HG02678 (cell line): ENCODE results near the gene PCSK6.

Experiments
- ATAC-seq: cut with Tn5 transposase; IDR thresholded peaks from one replicate; pipeline ENCODE4 v1.9.1; 2021; ENCODE audit warnings: mild to moderate bottlenecking, moderate library complexity; ENCODE audit not compliant: unreplicated experiment

Gene PCSK6

DNA sequence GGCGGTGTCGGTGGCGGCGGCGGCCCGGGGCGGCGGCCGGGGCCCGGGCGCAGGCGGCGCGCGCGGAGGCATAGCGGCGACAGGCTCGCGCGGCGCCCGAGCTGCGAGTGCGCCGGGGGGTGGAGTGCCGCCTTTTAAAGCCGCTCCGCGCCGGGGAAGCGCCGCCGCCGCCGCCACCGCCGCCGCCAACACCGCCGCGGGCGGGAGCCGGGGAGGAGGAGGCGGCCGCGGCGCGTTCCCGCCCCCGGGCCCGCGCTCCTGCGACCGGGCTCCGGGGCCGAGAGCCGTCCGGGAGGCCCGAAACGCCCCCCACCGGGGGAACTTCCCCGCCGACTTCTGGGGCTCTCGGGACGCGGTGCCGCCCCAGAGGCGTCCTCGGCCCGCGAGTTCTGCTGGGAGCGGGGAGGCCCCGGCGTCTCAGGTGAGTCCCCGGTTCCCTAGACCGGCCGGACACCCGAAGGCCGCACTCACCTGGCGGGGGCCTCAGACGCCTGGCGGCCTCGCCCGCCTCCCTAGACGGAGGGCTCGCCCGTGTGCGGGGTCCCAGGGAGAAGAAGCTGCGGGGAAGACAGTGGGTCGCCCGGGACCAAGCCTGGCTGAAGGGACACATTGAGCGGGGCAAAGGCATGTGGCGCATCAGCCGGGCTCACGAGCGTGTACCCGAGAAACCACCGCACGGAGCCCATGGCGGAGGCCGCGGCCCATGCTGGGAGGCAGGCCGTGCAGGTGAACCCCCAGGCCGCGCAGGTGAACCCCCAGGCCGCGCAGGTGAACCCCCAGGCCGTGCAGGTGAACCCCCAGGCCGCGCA lies at the start of gene PCSK6:
Gene PCSK6 (minus strand): TSS at position 109 of the 809 bp plus-strand sequence. CDS start 37 bp downstream, at position 72.
- no peak for ATAC-seq

DNA sequence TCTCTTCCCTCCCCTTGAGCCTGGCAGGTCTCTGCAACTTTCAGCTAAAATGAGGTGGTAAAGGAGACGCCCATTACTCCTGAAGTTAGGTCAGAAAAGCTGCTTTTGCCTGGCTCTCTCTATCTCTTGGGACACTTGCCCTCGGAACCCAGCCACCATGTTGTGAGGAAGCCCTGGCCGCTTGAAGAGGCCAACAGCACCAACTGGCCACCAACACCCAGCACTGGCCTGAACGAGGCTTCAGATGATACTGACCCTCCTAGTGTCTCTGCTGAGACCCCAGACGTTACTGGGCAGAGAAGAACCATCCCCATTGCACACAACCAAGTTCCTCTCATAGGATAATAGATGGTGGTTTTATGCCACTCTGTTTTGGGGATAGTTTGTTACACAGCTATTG lies 49.5 kb upstream of the PCSK6 start:
- no peak for ATAC-seq

DNA sequence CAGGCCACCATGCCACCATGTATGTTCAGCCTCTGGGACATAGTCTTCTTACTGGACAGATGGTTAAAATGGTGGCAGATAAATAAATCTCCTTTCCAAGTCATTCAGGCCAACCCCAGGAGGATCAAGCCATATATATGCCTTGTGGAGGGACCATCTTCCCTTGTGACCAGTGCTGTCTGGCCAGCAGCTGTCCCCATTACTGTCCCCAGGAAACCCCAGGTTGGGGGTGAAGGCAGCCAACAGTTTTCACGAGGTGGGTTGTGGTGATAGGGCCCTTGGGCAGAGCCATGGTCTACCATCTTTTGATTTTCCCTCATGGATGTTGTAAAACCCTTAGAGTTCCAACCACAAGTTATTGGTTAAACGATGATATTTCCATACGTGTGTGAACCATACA lies 48.7 kb upstream of the PCSK6 start:
- ATAC-seq: no peak

DNA sequence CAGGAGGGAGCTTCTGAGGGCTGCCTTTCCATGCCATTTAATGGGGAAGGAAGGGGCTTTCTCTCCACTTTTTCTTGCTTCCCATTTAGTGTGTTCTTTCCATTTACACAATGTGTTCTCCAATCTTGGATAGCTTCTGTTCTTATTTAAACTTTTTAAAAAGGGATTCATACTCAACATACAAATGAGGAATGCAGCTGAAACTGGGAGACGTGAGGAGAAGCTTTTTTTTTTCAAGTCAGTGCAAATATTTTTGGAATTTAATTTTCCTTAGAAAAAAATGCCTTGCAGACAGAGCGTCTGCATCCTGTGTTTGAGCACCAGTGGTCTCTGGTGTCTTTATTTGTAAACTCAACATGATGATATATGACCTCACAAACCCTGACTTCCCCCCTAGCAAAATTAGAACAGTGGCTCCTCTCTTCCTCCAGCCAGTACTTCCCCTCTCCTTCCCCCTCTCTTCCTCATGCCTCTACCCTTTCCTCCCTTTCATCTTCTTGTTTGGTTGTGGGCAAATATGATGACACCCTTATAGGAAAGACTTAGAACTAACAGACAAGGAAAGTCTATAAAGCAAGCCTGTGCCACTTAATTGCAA lies 48.1 kb upstream of the PCSK6 start:
- ATAC-seq: no peak

DNA sequence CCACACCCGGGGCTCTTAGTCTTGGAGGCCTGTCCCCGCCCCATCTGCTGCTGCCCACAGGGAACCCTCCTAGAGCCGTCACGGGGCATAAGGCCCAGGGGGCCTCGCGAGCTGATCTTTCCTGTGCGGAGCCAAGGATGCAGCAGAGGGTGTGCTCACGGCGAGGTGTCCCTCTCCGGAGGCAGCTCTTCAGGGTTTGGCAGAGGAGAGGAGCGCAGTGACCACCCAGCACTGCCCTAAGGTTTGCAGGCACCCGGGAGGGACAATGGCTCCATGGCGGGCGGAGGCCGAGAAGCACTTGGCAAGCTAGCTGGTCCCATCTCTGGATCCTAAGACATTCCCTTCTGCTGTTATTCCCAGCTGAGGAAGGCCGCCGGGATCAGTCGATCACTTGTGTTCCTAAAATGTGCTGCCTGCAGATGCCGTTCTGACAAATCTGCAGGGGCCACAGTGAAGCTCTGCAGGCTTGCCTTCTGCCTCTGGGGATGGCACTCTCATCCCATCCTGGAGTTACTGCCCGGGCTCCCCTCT lies 47.4 kb upstream of the PCSK6 start:
- ATAC-seq: no peak

DNA sequence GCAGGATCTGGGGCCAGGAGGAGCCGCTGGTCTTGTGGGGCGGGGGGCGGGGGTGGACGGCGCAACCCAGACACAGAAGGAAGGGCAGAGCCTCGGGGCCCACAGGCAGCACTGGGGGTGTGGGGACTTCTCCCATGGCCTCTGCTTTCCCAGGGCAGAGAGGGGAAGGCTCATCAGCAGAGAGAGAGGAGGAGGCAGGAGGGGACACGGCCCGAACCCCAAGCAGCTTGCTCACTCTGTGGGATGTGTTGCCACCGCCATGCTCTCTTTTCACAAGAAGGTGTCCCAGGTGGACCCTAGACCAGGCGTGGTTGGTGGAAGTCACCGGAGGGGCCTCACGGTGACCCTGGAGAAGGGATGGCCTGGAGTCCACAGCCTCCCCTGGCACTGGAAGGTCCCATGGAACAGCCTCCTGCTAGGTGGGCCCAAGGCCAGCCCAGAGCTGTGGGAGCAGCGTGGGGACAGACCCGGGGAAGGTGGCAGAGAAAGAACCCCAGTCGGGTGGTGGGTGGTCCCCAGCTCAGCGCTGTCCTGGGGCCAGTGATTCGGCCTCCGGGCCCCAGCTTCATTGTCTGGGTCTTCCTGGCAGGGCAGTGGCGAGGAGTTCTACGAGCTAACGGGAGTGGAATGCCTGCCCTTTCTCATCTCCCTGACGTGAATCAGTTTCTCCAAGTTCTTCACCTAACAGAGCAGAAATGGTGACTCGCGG lies 46.8 kb upstream of the PCSK6 start:
- ATAC-seq: no peak

DNA sequence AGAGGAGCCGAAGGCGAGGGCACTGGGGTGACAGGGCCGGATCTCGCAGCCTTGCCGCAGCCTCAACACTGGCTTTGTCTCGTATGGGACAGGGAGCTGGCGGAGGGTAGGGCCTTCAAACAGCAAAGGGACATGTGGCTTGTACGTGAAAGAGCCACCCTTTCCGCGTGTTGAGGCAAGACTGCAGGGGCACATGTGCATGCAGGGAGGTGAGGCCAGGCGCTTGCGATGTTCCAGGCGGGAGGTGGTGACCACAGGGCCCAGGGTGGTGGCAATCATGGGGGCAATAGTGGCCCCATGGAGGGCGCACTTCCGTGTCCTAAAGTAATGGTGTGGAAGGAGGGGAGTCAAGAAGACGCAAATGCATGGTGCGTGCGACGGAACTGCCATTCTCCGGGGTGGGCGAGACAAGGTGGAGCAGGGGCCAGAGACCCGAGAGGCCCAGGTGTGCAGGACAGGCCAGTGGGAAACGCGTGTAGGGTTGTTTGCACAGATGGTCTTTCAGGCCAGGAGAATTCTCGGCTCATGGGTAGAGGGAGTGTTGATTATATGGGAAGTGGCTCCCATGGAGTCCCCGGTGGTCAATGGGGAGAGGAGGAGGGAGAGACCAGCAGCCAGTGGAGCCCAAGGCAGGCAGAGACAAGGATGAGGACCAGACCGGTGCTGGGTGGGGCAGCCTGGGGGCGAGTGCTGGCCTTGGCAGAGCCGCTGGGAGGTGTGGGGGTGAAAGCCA lies 45.8 kb upstream of the PCSK6 start:
- ATAC-seq: no peak

DNA sequence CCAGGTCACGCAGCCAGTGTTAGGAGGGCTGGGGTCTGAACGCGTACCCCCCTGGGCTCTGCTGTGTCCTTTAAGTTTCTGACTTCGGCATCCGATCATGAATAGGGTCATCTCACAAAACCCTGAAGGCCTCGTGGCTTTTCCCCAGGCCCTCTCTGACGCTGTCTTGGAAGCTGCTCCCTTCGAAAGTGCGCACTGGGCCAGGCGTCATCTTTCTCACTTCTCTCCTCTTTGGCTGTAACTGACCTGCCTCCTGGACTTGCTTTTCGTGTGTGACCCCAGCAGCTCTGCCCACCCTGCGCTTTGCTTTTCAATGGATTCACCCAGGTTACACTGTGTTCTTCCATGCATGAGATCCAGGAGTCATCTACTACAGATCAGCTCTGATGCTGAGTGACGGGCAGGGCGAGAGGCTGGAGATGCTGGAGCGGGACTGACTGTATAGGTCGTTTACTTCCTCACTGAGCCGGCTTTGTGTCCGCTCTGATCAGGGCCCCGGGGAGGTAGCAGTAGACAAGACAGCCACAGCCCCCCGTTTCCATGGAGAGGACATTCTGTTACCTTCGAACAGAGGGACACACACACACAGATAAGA lies 45.0 kb upstream of the PCSK6 start:
- ATAC-seq: no peak

DNA sequence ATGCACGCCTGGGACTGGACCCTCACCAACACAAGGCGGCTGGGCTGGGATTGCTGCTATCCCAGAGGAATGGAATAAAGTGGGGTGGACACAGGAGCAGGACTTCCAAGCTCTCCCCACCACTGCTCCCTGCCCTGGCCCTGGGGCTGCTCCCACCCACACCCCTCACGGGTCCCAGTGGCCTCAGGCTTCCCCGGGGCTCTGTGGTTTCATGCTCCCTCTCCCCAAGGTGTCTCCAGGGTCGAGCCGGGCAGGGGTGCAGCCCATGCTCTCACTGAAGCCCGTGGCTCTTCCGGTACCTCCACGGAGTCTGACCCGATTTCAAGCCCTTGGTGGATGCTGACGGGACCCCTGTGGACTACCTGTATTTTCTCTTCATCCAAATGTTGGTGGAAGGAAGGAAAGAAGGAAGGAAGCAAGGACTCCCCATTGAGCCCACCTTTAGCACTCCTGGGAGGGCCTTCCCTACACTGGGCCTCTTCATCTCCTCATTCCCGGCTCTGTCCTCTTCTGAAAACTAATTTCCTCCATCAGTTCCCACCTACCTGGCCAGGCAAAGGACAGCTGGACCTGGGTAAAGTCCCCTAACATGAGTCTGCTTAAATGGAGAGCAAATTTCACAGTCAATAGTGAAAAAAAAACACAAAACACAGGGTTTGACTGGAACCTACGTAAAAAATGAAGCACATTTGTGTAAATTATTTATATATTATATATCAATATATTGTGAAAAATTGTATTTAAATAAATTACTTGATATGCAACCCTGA lies 44.0 kb upstream of the PCSK6 start:
- no peak for ATAC-seq

DNA sequence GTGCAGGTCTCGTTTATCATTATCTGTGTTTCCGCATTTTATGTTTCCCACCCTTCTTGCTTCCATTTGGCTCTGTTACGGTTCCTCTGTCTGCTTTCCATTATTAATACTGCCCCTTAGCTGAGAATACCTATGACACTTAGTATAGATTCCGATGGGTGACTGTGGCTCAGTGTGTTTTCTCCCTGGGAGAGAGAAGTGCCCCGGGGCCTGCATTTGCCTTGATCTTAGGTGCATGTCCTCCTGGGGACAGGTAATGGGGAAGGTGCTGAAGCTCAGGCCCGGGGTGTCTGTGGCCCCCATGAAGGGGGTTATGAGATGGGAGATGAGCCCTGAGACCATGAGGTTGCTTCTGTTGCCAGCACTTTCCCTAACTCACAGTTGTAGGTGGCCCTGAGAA lies 43.4 kb upstream of the PCSK6 start:
- ATAC-seq: no peak

DNA sequence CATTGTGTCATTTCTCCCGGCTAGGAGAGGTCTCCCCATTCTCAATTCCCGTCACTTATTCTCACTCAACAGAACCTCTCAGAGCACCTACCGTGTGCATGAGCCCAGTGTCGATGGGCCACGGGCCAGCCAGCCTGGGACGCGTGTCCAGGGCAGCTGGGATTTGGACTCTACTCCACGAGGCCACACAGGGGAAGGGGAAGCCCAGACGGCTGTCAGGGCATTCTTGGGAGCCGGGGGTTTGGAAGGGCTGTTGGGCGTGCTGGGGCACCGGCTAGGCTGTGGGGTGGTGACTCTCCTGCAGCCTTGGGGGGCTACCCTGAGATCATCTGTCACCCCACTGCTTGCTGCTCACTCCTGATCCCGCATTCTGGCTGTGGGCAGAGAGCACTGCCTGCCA lies 41.7 kb upstream of the PCSK6 start:
- ATAC-seq: no peak

DNA sequence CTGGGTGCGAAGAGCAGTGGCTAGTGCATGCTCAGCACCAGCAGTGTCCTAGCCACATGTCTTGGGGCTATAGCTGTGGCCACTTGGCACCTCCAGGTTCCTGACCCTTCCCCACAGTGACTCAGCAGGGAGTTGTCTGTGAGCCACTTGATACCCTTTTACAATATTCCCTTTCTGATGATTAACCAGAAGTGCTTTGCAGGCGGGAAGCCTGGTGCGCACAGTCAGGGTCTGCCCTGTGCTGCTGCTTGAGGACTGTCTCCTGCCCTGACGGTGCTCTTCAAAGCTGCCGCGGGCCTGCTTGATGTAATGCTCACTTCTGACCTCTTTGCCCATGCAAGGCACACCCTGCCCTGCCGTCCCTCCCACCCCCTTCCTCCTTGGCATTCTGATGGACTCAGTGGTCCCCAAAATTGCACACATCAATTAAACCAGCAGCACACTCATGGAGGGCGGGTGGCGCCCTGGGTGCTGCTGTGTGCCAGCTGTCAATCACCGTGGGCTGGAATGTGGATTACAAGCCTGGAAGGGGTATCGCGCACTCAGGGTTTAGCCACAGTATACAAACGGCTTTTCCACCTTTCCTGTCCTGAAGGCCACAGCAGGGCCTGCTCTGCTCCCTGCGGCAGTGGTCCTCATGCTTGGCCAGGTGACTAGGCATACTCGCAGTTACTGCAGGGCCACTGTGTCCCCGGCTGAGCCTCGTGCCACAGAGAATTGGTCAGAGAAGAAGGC lies 40.9 kb upstream of the PCSK6 start:
- ATAC-seq: no peak

DNA sequence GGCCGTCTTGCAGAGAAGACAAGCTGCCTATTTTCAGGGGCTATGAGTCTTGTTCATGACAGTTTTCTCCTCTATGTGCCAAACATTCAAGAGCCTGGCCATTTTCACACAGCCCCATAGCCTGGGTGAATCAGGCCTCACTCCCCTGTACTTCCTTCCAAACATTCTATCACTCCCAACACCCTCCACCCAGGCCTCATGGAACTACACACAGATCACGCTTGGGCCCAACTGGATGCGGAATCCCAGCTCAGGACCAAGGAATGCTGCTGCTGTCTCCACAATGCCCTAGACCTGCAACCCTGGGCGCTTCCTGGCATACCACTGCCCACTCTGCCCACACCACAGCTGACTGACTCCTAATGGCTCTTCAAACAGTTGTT lies 39.4 kb upstream of the PCSK6 start:
- no peak for ATAC-seq

DNA sequence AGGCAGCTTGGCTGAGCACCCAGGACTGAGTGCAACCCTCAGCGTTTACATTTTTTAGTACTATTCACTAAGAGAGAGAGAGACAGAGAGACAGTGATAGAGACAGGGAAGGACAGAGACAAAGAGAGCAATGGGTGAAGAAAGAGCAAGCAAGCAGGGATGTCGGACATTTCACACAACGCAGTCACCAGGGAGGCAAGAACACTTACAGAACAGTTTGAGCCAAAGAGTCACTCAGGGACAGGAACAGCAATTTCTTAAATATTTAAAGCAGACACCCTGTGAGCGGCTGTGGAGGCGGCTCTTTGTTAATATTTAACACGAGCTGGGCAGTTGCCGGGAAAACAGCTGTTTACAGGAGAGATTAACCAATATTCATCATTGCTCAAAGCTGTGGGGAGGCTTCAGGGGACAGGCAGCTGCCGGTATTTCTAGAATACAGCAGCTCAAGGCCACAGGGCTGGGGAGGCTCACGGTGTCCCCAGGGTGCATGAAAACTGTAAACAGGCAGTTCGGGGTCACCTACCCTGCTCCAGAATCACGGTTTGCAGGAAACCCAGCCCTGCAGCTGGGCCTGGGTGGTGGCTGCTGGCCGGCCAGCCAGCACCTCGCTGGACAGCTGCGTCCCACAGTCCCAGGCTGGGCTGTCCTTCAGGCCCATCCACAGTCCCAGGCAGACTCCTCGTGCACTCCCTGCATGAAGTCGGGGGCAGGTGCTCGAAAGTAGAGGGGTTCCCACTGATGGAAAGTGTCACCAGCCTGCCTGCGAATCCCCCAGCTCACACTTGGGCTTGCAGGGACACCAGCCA lies 38.8 kb upstream of the PCSK6 start:
- peak; percentile 62 for ATAC-seq

DNA sequence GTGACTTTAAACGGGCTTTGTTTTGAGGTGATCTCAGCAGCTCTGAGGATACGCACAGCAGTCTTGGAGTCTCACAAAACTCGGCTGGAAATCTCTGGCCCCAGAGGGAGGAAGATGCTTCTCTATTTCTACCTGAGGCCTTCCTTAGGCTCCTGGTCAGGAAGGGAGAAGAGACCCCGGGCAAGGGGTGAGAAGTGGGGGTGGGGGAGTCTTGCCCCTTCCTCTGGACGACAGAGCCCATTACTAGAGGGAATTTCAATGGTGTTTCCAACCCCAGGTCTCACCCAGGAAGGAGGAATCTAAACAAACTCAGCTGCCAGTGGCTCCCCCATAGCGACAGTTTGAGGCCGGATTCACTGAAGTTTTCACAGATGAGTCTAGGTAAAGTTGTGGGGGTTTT lies 37.4 kb upstream of the PCSK6 start:
- ATAC-seq: no peak

DNA sequence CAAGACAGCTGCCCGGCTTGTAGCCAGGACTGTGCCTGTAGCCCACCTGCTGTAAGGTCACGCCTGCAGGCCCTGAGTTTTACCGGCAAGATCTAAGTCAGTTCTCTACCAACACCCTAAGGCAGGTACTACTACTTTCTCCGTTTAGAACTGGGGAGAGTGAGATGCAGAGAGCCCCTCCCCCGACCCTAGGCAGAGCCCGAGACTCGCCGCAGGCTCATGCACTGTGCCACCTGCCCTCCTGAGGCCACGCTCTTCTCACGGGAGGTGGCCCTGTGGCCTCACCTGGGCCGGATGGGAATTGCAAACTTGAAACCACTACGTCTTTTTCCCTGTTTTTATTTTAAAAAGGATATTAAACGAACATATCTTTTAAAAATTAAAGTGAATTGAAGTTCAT lies 36.9 kb upstream of the PCSK6 start:
- ATAC-seq: no peak

DNA sequence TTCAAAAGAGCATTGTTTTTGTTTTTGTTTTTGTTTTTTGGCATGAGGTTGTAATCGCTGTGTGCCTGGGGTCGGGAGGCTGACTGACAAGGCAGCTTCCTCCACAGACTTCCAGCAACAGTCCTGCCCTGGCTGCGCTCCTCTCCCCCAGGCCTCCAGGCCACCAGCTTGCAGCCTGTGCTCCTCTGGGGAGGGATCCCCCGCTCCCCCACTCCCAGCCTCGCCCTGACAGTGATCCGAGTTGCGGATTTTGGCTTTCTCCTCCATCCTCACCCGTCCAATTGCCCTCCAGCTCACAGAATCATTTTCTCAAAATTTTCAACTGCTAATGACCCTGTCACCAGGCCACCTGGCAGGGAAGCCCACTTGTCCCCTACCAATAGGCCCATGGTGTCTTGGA lies 36.5 kb upstream of the PCSK6 start:
- no peak for ATAC-seq

DNA sequence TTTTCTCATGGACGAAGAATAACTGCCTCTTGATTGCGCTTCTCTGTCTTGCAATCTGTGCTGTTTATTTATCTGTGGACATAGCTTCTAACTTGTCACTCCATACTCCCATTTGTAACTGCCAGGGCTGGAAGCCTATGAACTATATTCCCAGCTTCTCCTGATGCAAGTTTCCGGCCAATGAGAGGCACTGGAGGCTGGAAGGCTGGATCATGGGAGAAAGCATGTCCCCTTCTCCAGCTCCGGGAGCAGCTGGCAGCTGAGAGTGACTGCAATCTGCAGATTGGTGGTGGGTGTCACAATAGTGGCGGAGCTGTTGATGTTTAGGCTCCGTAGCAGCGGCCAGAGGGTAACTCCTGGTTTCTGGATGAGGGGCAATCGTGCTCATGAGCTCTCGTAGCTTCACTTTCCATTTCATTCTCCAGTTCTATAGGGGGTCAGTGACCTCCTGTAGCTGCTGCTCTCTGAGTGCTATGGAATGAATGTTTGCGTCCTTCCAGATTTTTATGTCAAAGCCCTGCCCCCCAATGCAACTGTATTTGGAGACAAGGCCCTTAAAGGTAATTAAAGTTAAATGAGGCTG lies 35.7 kb upstream of the PCSK6 start:
- no peak for ATAC-seq
